Measurements from ENCODE around the gene PTPRN2.

DNA sequence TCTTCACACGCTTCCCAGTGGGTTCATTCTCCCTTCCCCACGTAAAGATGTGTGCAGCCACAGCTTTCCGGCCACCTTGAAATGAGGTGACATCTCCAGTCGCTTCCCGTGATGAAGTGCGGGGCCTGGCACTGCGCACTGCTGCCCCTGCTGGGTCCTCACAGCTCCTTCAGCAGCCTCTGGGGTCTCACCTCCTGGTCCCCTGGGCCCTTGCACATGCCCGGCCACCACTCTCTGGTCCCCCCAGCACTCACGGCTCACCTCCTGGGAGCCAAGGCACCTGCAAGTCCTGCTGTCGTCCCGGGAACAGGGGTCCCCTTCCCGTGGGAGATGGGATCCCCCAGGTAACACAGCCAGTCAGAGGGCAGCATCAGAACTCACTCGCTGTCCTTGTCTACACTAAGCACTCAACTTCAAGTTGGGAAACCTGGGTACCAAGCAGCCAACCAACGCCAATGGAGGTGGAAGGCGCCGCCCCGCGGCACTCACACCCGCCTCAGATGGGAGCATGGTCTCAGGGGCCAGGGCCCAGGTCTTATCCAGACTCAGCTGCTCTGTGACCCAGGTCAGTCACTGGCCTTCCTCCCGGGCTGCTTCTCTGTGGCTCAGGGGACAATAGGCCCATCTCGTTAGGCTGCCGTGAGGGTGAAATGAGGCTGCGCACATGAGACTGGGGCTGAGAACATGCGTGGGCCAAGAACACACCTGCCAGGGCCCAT, 176.2 kb downstream of the PTPRN2 start:
- no peak for TF ChIP-seq CBFB (CRISPR knock-in tag; IDR thresholded peaks at IDR 0.05)
- TF ChIP-seq ZNF263 (CRISPR knock-in tag; IDR thresholded peaks at IDR 0.05): no peak
- no peak for TF ChIP-seq SMC3 (IDR thresholded peaks at IDR 0.05; ENCODE audit: low read length)
- no peak for TF ChIP-seq ZNF121 (CRISPR knock-in tag; IDR thresholded peaks at IDR 0.05)
- no peak for TF ChIP-seq FOXK1 (CRISPR knock-in tag; IDR thresholded peaks at IDR 0.05; ENCODE audit: borderline replicate concordance, low read depth)
- TF ChIP-seq NFIC (IDR thresholded peaks at IDR 0.05; ENCODE audit: low read length): no peak
- TF ChIP-seq SAFB2 (CRISPR knock-in tag; IDR thresholded peaks at IDR 0.05; ENCODE audit: borderline replicate concordance, low read depth): no peak
